ENCODE data around the gene RNASET2.

RNASET2 gene

DNA sequence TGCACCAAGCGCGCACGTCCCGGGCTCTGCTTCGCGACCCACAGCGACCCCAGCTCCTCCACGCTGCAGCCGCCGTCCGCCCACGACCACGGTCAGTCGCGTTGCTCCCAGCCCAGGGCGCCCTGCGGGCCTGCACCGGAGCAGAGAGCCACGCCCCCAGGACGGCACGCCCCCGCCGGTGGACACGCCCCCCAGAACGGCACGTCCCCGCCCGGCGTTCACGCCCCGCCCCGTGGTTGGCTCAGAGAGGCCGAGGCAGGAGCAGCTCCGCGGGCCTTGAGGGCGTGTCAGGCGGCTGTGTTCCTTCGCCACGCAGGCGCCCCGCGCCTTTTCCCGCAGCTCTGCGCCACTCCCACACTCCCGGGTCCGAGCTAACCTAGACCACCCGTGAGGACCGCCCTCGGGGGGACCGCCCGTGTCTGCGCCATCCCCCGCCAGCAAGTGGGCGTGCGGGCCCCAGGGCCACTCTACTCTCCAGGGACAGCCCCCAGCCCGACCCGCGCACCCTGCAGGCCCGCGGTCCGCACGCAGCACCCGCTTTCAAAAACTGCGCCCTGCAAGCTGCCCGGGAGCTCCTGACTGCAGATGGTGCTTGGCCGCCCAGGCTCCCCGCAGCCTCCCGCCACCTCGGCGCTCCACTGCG is at the start of gene RNASET2:
Gene RNASET2, minus strand, starts transcription at position 107 of the 643 bp plus-strand sequence. CDS start 368 bp downstream, outside the sequence.
- DNase-seq (ENCODE audit: low read depth): peak; percentile 88

DNA sequence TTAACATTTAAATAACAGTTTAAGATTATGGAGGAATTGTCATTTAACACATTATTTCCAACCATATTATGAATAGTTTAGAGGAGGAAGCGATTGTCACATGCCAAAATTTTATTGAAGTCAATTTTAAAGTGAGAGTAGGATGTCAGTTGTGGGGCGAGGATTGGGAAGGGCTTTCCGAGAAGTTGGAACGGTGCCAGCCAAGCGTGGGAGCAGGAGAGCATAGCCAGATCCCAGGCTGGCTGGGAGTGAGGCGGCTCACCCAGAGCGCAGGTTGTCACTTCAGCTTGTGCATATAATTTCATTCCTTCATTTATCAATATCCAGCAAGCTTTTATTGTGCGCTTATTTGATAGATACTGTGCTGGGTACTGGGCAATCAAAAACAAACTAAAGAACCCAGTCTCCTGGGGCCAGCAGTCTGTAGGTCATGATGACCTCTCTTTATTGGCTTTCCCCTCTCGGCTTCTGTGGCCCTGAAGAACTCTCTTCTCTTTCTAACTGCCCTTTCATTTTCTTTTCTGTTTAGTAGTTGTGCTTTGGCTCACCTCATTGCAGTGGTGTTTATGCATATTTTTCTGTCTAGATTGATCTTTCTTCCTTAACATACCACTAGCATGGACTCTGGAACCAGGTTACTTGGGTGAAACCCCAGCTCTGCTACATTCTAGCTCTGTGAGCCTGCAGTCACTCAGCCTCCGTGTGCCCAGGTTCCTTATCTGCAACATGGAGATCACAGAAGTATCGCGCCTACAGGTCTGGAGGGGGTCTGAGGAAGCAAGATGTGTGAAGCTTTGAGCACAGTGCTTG is 49.2 kb upstream of the RNASET2 start:
- no peak for DNase-seq (ENCODE audit: low read depth)

DNA sequence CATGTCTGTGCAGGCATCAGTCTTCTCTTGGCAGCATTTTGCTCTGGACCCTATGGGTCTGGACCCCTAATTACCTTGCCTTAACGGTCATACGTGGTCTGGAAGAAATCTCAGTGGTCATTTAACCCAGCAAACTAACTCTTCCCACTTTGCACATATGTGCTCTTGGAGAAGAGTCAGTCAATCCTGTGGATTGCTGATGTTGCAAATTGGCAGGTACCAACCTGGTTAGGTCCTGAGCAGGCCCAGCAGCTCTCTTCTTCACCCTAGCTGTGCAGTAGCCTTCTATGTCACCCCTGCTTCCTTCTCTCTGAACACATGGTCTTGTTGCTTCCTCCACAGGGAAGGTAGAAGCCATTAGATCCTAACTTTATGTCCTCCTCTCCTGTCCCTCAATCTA is 44.4 kb upstream of the RNASET2 start:
- DNase-seq (ENCODE audit: low read depth): no peak

GRCh38 chr6:166999884-167000253 is 43.5 kb upstream of the RNASET2 start:
- no peak for DNase-seq (ENCODE audit: low read depth)

- peak; percentile 94 for DNase-seq (ENCODE audit: low read depth)
Observed at GRCh38 chr6:166999145-166999883, 43.0 kb upstream of the RNASET2 start, which contains the start of gene CEP43. Gene CEP43 (plus strand): TSS chr6:166999397. CDS start chr6:166999413, 16 bp downstream.

- DNase-seq (ENCODE audit: low read depth): peak; percentile 43
Observed at GRCh38 chr6:166998256-166999144, 42.1 kb upstream of the RNASET2 start.

DNA sequence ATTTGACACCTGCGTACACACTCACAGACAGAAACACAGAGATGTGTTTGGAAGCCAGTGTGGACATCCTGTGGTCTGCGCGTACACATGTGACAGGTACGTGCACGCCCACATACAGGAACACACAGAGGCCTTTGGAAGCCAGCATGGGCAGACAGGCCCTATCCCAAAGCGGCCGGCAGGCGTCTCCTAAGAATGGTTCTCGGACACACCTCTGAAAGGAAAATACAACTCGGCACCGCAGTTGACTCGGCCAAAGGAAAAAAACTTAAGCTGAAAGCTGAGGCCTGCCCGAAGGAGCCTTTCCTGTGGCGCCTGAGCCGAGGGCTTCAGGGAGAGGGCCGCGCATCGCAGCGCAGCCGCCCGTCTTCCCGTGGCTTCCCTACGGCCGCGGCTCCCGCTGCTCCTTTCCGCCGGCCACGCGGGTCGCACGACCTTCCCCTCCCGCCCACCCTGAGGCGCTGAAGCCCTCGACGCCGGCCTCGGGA is 41.5 kb upstream of the RNASET2 start:
- peak; percentile 86 for DNase-seq (ENCODE audit: low read depth)

GRCh38 chr6:166997348-166997747 is 41.0 kb upstream of the RNASET2 start:
- no peak for DNase-seq (ENCODE audit: low read depth)

DNA sequence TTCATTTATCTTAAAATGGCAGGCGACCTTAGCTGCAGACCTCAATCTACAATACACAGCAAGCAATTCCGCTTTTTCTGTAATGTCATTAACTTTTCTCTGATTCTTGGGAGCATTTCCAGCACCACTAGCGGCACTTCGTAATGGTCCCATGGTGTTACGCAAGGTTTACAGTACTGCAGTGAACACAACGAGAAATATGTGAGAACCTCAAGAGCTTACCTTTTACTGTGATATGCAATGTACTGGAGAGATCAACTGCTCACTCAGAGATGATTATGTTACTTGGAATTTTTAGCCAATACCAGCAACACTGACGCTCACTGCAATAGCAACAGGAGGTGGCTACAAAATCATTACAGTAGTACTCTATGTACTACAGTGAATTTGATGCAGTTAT is 40.1 kb upstream of the RNASET2 start:
- DNase-seq (ENCODE audit: low read depth): peak; percentile 38

- peak; percentile 47 for DNase-seq (ENCODE audit: low read depth)
Observed at GRCh38 chr6:166989427-166990032, 33.2 kb upstream of the RNASET2 start.

DNA sequence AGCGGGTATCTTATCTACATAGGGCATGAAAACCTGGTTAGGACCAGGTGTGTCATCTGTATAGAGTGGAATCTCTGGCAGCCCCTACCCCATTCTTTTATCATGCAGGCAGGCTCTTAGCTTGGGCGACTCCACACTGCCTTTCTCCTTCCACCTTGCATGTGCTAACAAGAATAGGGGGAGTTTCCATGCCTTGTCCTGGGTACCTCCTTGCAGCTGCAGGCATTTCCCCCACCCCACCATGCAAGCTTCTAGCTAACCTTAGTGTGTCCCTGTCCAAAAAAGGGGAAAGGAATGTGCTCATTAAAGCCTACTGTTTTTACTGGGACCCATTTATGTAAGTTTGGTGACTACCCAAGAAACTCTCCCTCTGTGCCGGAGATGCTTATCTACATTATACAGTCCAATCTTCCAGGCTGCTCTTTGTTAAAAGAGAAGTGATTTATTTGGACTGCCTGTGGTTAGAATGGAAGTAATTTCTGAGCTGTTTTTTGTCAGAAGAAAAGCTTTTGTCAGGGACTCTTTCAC is 32.4 kb upstream of the RNASET2 start:
- DNase-seq (ENCODE audit: low read depth): no peak

GRCh38 chr6:166987930-166988329 is 31.6 kb upstream of the RNASET2 start:
- DNase-seq (ENCODE audit: low read depth): no peak

DNA sequence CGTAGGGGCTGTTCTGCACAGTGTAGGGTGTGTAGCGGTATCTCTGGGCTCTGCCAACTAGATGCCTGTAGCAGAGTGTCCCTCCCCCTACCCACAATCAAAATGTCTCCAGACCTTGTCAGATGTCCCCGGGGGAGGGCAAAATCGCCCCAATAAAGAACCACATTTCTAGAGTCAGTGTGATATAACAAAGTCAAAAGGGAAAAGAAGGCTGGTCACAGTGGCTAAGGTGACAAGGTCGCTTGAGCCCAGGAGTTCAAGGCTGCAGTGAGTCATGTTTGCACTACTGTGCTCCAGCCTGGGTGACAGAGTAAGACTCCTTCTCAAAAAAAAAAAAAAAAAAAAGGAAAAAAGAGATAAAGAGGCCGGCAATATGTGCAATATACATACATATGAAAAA is 31.1 kb upstream of the RNASET2 start:
- no peak for DNase-seq (ENCODE audit: low read depth)

GRCh38 chr6:166980738-166981137 is 24.4 kb upstream of the RNASET2 start:
- DNase-seq (ENCODE audit: low read depth): no peak

- no peak for DNase-seq (ENCODE audit: low read depth)
Observed at GRCh38 chr6:166977621-166978525, 21.5 kb upstream of the RNASET2 start.

- DNase-seq (ENCODE audit: low read depth): no peak
Observed at GRCh38 chr6:166976636-166977035, 20.3 kb upstream of the RNASET2 start.

GRCh38 chr6:166972101-166972500 is 15.8 kb upstream of the RNASET2 start:
- no peak for DNase-seq (ENCODE audit: low read depth)

DNA sequence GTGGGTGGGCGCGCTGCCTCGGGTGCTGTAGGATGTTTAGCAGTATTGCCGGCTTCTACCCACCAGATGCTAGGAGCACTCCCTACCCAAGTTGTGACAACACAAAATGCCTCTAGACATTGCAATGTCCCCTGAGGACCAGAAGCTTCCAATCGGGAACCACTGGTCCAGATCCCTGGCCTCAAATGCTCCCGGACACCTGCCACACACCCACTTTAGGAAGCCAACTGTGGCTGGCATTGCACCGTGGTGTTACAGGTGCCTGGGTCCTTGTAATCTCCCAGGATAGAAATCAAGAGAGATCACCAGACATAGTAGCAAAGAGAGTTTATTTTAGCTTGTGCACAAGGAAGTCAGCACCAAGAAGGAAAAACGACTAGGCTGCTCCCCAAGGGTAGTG is 14.9 kb upstream of the RNASET2 start:
- no peak for DNase-seq (ENCODE audit: low read depth)

DNA sequence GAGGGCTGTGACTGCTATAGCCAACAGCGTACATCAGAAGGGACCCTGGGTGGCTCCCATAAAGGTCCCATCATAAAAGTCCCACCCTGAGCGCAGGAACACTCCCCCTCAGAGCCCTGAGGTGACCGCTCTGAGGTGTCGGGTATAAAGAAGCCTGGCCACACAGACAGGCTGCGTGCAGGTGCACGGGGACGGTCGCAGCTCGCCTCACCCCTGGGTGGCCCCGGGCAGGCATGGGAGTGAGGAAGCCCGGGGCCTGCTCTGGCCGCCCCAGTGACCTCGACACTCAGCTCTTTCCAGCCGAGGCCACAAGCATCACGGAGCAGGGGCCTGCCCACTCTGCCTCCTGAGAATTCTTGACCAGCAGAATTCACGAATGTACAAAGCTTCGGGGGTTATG is 14.4 kb upstream of the RNASET2 start:
- no peak for DNase-seq (ENCODE audit: low read depth)

DNA sequence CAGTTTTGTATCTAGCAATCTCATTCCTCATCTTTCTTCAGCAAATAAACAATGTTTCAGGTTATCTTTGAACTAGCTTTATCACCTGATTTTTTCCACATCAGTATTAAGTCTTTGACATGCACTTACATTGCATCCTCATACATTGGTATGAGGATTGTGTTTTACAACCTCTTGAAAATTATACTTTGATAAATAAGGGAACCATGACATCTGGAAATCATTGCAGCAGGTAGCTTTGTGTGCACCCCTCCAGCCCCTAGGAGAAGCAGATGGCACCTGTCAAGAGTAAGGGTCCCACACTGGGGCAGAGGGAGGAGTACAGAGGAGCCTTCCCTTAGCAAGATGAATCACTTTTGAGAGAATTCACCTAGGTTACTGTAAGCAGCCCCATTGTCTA is 13.7 kb upstream of the RNASET2 start:
- no peak for DNase-seq (ENCODE audit: low read depth)

Measured in ELR (cell line).